Left renal cortex interstitium (tissue), 4 donors: ENCODE results near the gene SAMD4A. TPM values are rescaled to one million over a fixed set of nuclear protein-coding genes. Genes with fewer than 3 reads are reported as not detected.

Experiments
- DNase-seq, 4 donors: peaks; one replicate each; pipeline ENCODE4 v3.0.0-alpha.2; 2013; ENCODE audit warnings: low read depth in 4 of 4, low spot score in 2 of 4, missing footprints in 1 of 4
- polyA plus RNA-seq, 4 donors: library from polyadenylated mRNA; unstranded; fragments of 120-200 nt; gene quantifications; one replicate each; pipeline ENCODE4 v1.2.1, GENCODE V29; 2013; ENCODE audit not compliant: insufficient read length in 4 of 4

The SAMD4A gene
- polyA plus RNA-seq, 4 donors, result 8.2 to 11.3 (median 9.9) TPM

- DNase-seq, result no peak
These were observed 207.9 kb downstream of the SAMD4A start for GRCh38 chr14:54774824-54775223.

DNA sequence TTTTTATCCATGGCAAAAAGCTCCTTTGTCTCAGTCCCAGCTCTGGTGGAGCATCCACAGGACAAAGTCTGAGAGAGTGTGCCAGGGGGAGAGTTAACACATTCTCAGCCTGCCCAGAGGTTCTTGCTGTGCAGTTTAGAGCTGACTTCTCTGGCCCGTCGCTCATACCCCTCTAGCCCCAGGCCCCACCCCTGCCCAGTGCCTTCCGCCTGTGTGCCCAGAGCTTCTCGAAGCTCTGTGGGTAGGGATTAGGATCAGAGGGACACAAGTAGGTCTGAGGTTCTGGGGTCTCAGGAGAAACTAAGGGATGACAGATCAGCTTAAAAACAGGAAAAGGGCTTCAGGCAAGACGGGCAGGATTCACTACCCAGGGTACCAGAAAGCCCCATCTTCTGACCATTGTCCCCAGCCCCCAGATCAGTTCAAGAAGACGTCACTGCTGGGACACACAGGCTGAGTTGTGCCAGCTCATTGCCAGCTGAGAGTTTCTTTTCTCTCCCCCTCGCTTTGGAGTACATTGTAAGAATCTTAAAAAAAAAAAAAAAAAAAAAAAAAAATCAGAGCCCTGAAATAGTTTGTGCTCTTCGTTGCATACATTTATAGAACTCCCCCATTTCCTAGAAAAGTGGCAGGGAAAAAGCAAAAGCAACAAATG is 208.7 kb downstream of the SAMD4A start:
- no peak for DNase-seq

GRCh38 chr14:54776361-54777001 is 209.6 kb downstream of the SAMD4A start:
- no peak for DNase-seq

DNA sequence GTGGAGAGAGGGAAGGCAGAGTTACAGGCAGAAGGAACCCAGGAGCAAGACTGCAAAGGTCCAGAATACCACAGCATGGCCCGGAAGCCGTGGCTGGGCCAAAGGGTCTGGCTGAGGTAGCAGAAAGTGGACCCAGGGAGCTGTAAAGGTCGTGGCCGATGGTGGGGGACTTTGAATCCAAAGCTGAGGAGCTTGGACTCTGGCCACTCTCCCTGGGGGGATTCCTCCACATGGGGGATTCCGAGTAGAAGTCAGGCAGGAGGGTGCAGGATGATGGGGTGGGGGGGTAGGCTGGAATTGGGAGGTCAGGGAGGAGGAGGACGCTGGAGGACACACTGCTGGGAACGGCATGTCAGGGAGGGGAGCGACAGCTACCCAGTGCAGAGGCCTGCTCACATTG is 210.5 kb downstream of the SAMD4A start:
- DNase-seq, result no peak

GRCh38 chr14:54778618-54779345 is 211.9 kb downstream of the SAMD4A start:
- no peak for DNase-seq

DNA sequence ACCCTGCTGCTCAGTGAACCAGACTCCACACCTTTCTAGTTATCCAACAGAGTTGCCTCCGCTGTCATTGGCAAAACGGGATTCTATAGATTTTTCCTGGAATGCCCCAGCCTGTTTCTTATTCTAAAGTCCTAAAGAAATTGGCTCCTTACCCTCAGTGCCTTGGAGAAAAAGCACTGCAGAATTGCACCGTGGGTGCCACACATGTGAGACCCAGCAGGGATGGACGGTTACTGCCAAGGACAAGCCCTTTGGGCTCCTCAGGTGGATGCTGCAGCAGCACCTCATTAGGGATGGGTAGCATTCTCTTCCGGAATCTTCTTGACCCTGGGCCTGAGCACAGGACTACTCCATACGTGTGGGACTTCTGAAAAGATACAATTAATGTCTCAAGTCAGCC is 214.2 kb downstream of the SAMD4A start:
- DNase-seq, result no peak

DNA sequence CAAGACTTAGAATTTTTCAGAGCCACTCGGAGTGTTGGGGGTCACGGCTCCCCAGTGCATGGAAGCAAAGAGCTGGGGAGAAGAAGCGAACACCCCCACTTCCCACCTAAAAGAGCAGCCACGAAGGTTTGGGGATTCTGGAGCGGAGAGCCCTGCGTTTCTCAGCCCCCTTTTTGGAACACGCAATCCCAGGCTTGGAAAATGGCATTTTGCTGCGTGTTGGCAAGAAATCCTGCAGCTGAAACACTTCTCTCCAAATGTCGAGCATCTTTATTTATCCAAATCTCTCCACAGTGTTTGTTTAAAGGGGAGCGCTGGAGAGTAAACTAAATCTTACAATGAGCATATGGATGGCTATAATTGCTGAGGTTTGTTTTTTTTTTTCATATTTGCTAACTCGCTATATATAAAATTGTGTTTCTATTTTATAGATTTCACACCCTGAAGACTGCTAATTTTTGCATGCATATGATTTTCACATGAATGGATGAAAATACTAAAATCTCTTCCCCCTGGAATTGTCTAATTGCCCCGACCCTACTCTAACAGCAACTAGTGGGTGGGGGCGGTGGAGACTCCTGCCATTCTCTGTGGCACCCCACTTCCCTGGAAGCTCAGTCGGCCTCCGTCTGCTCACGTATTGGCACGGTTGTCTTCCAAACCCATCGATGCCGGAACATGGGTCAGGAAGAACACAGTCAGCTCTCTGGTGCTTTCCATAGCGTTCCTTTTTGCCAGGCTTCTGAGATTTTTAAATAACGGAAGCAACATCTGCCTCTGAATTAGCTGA is 215.2 kb downstream of the SAMD4A start:
- no peak for DNase-seq

DNA sequence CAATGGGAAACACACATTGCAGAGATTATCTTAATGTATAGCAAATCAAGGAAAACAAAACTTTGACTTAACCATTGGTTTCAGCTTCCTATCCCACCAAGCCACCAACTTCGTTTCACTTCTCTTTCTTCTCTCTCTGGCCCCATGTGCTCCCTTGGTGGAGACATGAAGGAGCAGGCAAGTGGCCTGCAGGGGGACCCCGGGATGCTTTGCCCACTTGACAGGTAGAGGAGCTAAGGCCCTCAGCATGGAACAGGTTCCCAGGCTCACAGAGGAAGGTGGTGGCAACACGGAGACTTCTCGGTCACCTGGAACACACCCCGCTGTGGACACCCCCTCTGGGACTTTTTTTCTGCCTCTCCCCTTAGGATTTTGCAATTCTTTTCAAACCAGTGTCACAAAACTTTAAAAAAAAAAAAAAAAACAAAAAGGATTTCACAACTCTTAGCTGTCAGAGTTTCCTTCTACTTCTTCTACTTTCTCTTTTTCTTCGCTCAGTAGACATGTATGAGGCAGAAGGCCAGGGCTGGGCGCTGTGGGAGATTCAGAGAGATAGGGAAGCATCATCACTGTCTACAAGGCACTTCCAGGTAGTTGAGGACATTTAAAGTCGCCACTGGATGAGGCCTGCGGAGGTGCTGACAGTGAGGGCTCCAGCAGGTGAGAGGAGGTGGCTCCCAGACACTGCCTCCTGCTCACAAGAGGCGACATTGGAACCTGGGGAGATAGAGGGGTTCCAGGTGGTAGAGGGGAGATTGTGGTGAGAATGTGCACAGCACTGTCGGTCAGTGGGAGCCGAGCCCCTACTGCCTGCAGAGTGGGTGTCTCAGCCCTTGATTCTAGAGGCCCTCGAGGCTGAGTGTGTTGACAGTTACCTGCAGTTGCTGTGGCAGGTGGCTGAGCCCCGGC is 216.1 kb downstream of the SAMD4A start:
- DNase-seq, result no peak

DNA sequence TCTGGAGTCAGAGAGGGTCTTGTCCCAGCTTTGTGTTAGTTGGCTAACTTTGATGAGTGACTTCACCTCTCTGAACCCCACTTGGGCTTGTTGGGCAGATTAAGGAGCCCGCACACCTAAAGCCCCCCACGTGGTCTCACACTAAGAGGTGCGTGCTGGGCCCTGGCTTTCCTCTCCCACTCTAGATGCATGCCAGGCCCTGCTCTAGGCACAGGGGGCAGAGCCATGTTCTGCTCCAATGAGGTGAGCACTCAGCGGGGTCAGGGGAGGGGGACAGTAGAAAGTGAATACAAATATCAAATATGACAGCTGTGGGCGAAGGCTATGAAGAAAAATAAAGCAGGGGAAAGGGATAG is 216.7 kb downstream of the SAMD4A start:
- DNase-seq, result no peak

DNA sequence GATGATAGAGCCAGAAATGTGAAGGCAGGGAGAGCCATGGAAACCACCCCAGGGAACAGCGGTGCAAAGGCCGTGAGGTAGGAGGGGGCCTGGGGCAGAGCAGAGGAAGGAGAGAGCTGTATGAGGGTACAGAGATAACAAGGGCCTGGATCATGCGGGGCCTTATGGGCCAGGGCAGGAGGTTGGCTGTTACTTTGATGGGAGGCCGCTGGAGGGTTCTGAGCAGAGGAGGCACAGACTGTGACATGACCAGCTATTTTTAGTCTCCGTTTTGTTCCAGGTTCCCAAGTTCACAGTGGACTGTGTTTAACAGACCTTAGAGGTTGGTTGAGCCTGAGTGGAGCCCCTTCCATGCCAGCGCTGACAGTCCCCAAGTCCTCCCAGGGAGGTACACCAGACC is 217.1 kb downstream of the SAMD4A start:
- DNase-seq, result no peak

GRCh38 chr14:54784657-54785056 is 217.7 kb downstream of the SAMD4A start:
- no peak for DNase-seq

DNA sequence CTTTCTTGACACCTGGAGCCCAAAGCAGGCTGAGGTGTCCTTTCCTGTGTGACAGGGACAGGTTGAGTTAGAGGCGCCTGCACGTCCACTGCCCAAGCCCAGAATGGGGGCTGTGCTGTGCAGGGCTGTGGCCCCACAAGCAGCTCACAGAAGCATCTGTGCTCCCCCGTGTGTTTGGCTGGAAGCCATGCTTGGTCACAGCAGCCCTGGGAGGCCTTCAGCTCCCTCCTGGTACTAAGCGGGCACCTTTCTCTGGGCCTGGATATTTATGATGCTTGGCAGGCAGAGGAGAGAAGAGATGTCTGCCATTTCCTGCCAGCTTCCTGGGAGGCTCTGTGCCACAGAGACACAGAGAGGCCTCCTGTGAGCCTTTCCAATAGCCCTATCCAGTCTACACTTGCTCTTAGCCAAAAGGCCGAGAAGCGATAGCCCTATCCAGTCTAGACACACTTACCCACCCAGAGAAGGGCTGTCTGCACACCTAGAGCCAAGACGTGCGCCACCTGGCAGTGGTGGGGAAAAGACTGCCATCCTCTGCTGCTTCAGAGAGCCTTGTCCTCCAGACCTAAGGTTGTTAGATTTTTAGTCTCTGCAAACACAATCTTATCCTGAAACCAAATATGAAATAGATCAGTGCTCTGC is 218.3 kb downstream of the SAMD4A start:
- no peak for DNase-seq

- no peak for DNase-seq
These were observed 219.1 kb downstream of the SAMD4A start for GRCh38 chr14:54785778-54786770.

- DNase-seq, result no peak
These were observed 219.9 kb downstream of the SAMD4A start for GRCh38 chr14:54786838-54787237.

GRCh38 chr14:54787261-54787660 is 220.3 kb downstream of the SAMD4A start:
- DNase-seq, result no peak

GRCh38 chr14:54788701-54789100 is 221.8 kb downstream of the SAMD4A start:
- DNase-seq, result no peak

GRCh38 chr14:54789166-54789565 is 222.2 kb downstream of the SAMD4A start:
- no peak for DNase-seq

DNA sequence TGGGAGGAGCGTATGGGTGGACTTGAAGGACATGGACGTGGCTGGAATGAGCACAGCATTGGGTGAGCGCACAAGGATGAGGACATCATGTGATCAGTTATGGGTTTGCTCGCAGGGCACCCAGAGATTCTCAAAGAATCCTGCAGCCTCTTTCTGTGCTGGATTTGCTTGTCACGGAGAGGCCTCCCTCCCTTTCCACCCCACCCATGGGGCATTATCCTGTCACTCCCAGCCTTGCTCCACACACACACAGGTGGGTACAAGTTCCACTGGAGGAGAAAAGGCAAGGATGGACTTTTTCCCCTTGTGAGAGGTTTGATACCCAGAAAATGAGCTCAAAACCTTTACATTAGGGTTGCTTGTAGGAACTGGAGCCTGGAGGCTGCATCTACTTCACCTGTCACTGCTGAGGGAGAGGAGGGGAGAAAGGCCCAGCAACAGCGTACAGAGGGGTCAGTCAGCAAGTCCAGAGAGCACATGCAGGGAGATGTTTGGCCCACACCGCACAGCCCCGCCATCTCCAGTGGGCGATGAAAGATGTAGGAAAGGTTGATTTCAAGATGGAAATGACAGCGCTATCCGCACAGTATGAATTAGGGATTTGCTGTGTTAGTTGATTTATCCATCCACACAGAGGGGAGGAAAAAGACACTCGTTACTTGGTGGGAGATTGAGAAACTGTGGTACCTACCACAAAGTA is 223.0 kb downstream of the SAMD4A start:
- no peak for DNase-seq
